ENCODE results near the gene TTLL5. TPM values are rescaled to one million over a fixed set of nuclear protein-coding genes. Genes with fewer than 3 reads are reported as not detected.

Gene TTLL5
- total RNA-seq, 2 donors from 2014 or later, result 32.1 to 83.3 TPM

GRCh38 chr14:75944607-75945241 lies 283.7 kb downstream of the TTLL5 start:
- Mint-ChIP-seq H3K4me1 (ENCODE audit: low read depth in 2 of 2) (no peaks in the 10 kb centered on the region), H3K4me3 (no peak overlapping the region), H3K9me3 (no peaks in the 10 kb centered on the region), H3K27ac (no peak overlapping the region), H3K36me3 (no peaks in the 10 kb centered on the region), H3K27me3 (no peaks in the 10 kb centered on the region)
- ATAC-seq (no peak), DNase-seq (ENCODE audit: low spot score) (no peak)

GRCh38 chr14:75946785-75947184 lies 285.7 kb downstream of the TTLL5 start:
- no peak overlapping the region for H3K27ac Mint-ChIP-seq
- no peaks in the 10 kb centered on the region for H3K9me3 Mint-ChIP-seq
- peaks cover 2% of the 10 kb centered on the region for H3K36me3 Mint-ChIP-seq
- DNase-seq (ENCODE audit: low spot score), result no peak
- H3K4me3 Mint-ChIP-seq, result no peak overlapping the region
- no peaks in the 10 kb centered on the region for H3K27me3 Mint-ChIP-seq
- ATAC-seq, result no peak
- no peaks in the 10 kb centered on the region for H3K4me1 Mint-ChIP-seq (ENCODE audit: low read depth in 2 of 2)

- DNase-seq (ENCODE audit: low spot score) (no peak), ATAC-seq (no peak)
- no peaks in the 10 kb centered on the region for H3K9me3 Mint-ChIP-seq
- no peaks in the 10 kb centered on the region for H3K27me3 Mint-ChIP-seq
- no peak overlapping the region for H3K4me3 Mint-ChIP-seq
- no peaks in the 10 kb centered on the region for H3K4me1 Mint-ChIP-seq (ENCODE audit: low read depth in 2 of 2)
- H3K27ac Mint-ChIP-seq, result no peak overlapping the region
- H3K36me3 Mint-ChIP-seq, result peaks cover 8% of the 10 kb centered on the region
Observed at GRCh38 chr14:75952489-75952888, 291.4 kb downstream of the TTLL5 start.

- no peak overlapping the region for H3K4me3 Mint-ChIP-seq
- no peak for DNase-seq (ENCODE audit: low spot score)
- no peak overlapping the region for H3K27ac Mint-ChIP-seq
- ATAC-seq, result peak in 1 of 2 donors; percentile 43
- H3K4me1 Mint-ChIP-seq (ENCODE audit: low read depth in 2 of 2), result no peaks in the 10 kb centered on the region
- no peaks in the 10 kb centered on the region for H3K36me3 Mint-ChIP-seq
- H3K27me3 Mint-ChIP-seq, result no peaks in the 10 kb centered on the region
- no peaks in the 10 kb centered on the region for H3K9me3 Mint-ChIP-seq
Observed at GRCh38 chr14:75959031-75959430, 298.0 kb downstream of the TTLL5 start.

- Mint-ChIP-seq H3K36me3 (no peaks in the 10 kb centered on the region), H3K4me3 (no peak overlapping the region), H3K9me3 (no peaks in the 10 kb centered on the region), H3K27me3 (no peaks in the 10 kb centered on the region), H3K27ac (no peak overlapping the region), H3K4me1 (ENCODE audit: low read depth in 2 of 2) (no peaks in the 10 kb centered on the region)
- DNase-seq (ENCODE audit: low spot score) (no peak), ATAC-seq (no peak)
Observed at GRCh38 chr14:75960231-75960630, 299.2 kb downstream of the TTLL5 start.

- DNase-seq (ENCODE audit: low spot score), result no peak
- Mint-ChIP-seq H3K36me3 (peaks cover 8% of the 10 kb centered on the region), H3K9me3 (no peaks in the 10 kb centered on the region), H3K4me3 (no peak overlapping the region), H3K27me3 (no peaks in the 10 kb centered on the region), H3K27ac (no peak overlapping the region), H3K4me1 (ENCODE audit: low read depth in 2 of 2) (no peaks in the 10 kb centered on the region)
- ATAC-seq, result no peak
Observed at GRCh38 chr14:75961662-75962061, 300.6 kb downstream of the TTLL5 start.

- Mint-ChIP-seq H3K4me3 (no peak overlapping the region), H3K36me3 (peaks cover 8% of the 10 kb centered on the region), H3K27me3 (no peaks in the 10 kb centered on the region), H3K9me3 (no peaks in the 10 kb centered on the region), H3K27ac (no peak overlapping the region), H3K4me1 (ENCODE audit: low read depth in 2 of 2) (no peaks in the 10 kb centered on the region)
- ATAC-seq, result peak in 1 of 2 donors; percentile 18
- DNase-seq (ENCODE audit: low spot score), result no peak
Observed at GRCh38 chr14:75967866-75968265, 306.8 kb downstream of the TTLL5 start.

- ATAC-seq (no peak), DNase-seq (ENCODE audit: low spot score) (no peak)
- peaks cover 8% of the 10 kb centered on the region for H3K36me3 Mint-ChIP-seq
- no peak overlapping the region for H3K27ac Mint-ChIP-seq
- H3K9me3 Mint-ChIP-seq, result no peaks in the 10 kb centered on the region
- H3K4me1 Mint-ChIP-seq (ENCODE audit: low read depth in 2 of 2), result no peaks in the 10 kb centered on the region
- H3K27me3 Mint-ChIP-seq, result no peaks in the 10 kb centered on the region
- H3K4me3 Mint-ChIP-seq, result no peak overlapping the region
Observed at GRCh38 chr14:75968456-75968855, 307.4 kb downstream of the TTLL5 start.

GRCh38 chr14:75969126-75969525 lies 308.1 kb downstream of the TTLL5 start:
- Mint-ChIP-seq H3K27ac (no peak overlapping the region), H3K4me3 (no peak overlapping the region), H3K27me3 (no peaks in the 10 kb centered on the region)

GRCh38 chr14:75969891-75970290 lies 308.8 kb downstream of the TTLL5 start:
- ATAC-seq (no peak), DNase-seq (ENCODE audit: low spot score) (no peak)
- H3K4me1 Mint-ChIP-seq (ENCODE audit: low read depth in 2 of 2), result no peaks in the 10 kb centered on the region
- H3K36me3 Mint-ChIP-seq, result peaks cover 8% of the 10 kb centered on the region
- no peak overlapping the region for H3K4me3 Mint-ChIP-seq
- no peaks in the 10 kb centered on the region for H3K27me3 Mint-ChIP-seq
- H3K27ac Mint-ChIP-seq, result no peak overlapping the region
- no peaks in the 10 kb centered on the region for H3K9me3 Mint-ChIP-seq

More at GRCh38 chr14:75969126-75969525, 308.1 kb downstream of the TTLL5 start:
- H3K4me1 Mint-ChIP-seq (ENCODE audit: low read depth in 2 of 2), result no peaks in the 10 kb centered on the region
- no peaks in the 10 kb centered on the region for H3K9me3 Mint-ChIP-seq
- no peak for DNase-seq (ENCODE audit: low spot score)
- ATAC-seq, result no peak
- H3K36me3 Mint-ChIP-seq, result peaks cover 8% of the 10 kb centered on the region

- Mint-ChIP-seq H3K27ac (no peak overlapping the region), H3K4me3 (no peak overlapping the region), H3K4me1 (ENCODE audit: low read depth in 2 of 2) (no peaks in the 10 kb centered on the region), H3K36me3 (peaks cover 4% of the 10 kb centered on the region), H3K27me3 (no peaks in the 10 kb centered on the region), H3K9me3 (no peaks in the 10 kb centered on the region)
- DNase-seq (ENCODE audit: low spot score), result no peak
- no peak for ATAC-seq
Observed at GRCh38 chr14:75970989-75971388, 309.9 kb downstream of the TTLL5 start.

GRCh38 chr14:75971509-75971908 lies 310.5 kb downstream of the TTLL5 start:
- no peak for DNase-seq (ENCODE audit: low spot score)
- no peaks in the 10 kb centered on the region for H3K36me3 Mint-ChIP-seq
- ATAC-seq, result no peak
- H3K9me3 Mint-ChIP-seq, result no peaks in the 10 kb centered on the region
- H3K27ac Mint-ChIP-seq, result no peak overlapping the region
- H3K27me3 Mint-ChIP-seq, result no peaks in the 10 kb centered on the region
- H3K4me3 Mint-ChIP-seq, result no peak overlapping the region
- H3K4me1 Mint-ChIP-seq (ENCODE audit: low read depth in 2 of 2), result no peaks in the 10 kb centered on the region

- ATAC-seq (no peak), DNase-seq (ENCODE audit: low spot score) (no peak)
- Mint-ChIP-seq H3K4me3 (no peak overlapping the region), H3K27me3 (no peaks in the 10 kb centered on the region), H3K4me1 (ENCODE audit: low read depth in 2 of 2) (no peaks in the 10 kb centered on the region), H3K36me3 (no peaks in the 10 kb centered on the region), H3K9me3 (no peaks in the 10 kb centered on the region), H3K27ac (no peak overlapping the region)
Observed at GRCh38 chr14:75972801-75973421, 311.9 kb downstream of the TTLL5 start.

GRCh38 chr14:75976826-75977581 lies 316.0 kb downstream of the TTLL5 start:
- DNase-seq (ENCODE audit: low spot score), result no peak
- no peak overlapping the region for H3K27ac Mint-ChIP-seq
- H3K4me1 Mint-ChIP-seq (ENCODE audit: low read depth in 2 of 2), result peaks cover 30 to 32% of the 10 kb centered on the region in 2 donors
- no peaks in the 10 kb centered on the region for H3K9me3 Mint-ChIP-seq
- no peak overlapping the region for H3K4me3 Mint-ChIP-seq
- no peaks in the 10 kb centered on the region for H3K36me3 Mint-ChIP-seq
- H3K27me3 Mint-ChIP-seq, result no peaks in the 10 kb centered on the region
- ATAC-seq, result no peak

Measured in natural killer cell treated with Interleukin-12 subunit alpha and Interleukin-12 subunit beta and Interleukin-15 and Interleukin-18, amount 100 ng/mL, for 72 hours (primary cell).